ENCODE data around the gene MBNL1. TPM values are rescaled to one million over a fixed set of nuclear protein-coding genes. Genes with fewer than 3 reads are reported as not detected.
A peak's percentile ranks its signal among the peaks of the same experiment; 100 is the strongest.

Gene MBNL1
- total and polyA plus RNA-seq, 4 donors = 25.8 to 121 (median 71.9) TPM

DNA sequence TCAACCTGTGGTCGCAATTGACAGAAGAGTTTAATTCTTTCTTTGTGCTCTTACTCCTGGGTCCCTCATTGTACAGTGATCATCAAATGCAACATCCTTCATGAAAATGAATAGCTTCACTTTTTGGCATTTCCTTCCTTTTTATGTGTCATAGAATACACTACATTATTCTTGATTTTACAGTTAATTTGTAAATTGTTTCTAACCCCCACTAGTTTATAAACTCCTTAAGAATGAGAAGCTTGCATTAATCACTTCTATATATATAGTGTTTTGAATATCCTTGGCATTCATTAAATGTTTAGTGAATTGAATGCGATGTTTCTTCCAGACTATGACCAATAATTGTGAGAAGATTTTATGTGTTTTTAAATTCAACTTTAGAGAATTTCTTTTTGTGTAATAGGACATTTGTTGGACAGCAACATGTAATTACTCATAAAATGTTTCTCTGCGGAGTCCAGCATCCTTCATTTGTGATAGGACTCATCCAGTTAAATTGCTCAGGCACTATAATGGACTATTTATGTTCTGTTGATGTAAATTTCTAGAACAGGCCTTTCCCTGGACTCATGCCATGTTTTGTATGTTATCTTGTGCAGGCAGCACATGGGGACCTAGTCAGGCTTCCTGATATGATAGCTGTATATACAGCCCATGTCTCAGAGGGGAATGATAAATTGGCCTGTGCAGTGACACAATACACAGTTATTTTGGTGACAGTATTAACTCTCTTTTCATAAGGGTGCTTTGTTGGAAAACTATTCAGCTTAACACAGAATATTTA lies 51.3 kb downstream of the MBNL1 start:
- Histone ChIP-seq H3K4me3 (ENCODE audit: low read depth, low read length) (no peak overlapping the region), H3K27me3 (ENCODE audit: control insufficient read depth, insufficient read depth, low read length) (no peaks in the 10 kb centered on the region), H3K36me3 (ENCODE audit: control insufficient read depth, insufficient read depth, low read length) (no peaks in the 10 kb centered on the region), H3K27ac (ENCODE audit: low read depth, low read length) (no peak overlapping the region), H3K4me1 (ENCODE audit: control insufficient read depth, insufficient read depth, low read length) (no peaks in the 10 kb centered on the region), H3K9me3 (ENCODE audit: control insufficient read depth, insufficient read depth, low read length) (no peaks in the 10 kb centered on the region)
- peak in 2 of 6 donors; percentile 56 to 73 for DNase-seq (ENCODE audit: low read depth in 4 of 6, low spot score in 6 of 6)
- WGBS (ENCODE audit: insufficient coverage) = no CpG with 5 or more reads among the region's 3 CpGs

DNA sequence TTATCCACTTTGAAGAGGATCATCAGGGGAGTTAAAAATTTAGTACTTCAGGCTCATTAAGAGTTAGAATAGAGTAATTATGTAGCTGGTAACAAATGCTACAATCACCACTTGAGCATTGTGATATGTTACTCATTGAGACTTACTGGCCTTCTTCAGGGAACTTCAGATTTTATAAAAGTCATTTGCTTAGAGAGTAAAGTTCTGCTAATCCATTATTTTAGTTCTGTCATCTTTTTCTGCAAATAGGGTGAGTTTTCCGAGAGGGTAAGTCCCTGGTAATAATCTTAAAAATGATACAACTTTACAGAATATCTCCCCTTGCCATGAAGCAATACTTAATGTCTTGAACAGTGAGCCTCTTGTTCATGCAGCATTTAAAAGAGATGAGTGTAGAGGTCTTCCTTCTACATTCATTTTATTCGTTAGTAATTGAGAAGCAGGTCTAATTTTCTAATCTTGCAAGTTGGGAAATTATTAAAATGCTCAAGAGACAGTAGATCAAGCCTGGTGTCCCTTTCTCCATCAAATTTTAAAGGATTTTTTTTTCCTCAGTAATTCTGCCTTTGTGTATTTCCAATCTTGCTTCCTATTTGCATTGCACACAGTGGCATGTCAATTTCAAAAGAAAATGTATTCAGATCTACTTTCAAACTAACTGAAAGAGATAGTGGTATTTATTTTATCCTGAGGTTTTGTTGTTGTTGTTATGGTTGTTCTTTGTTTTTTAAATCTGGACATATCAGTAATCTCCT lies 52.6 kb downstream of the MBNL1 start:
- H3K27ac ChIP-seq (ENCODE audit: low read depth, low read length) = no peak overlapping the region

DNA sequence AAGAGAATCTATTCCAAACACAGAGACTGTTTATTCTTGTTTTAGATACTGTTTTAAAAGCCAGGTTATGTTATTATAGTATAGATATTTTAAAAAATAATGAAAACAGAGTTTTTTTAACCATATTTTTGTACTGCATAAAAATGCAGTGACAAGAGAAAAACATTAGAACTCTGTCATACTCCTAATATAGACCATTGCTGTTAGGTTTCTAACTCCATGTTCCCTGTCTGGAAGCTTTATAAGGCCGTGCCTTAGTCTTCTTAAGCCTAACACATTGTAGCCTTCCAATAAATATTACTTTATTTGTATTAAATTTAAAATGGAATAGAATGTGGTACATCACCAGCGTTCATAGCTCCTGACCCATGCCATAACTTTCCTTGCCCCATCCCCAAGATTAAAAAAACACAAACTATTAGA lies 53.2 kb downstream of the MBNL1 start:
- Histone ChIP-seq H3K36me3 (ENCODE audit: control insufficient read depth, insufficient read depth, low read length) (no peaks in the 10 kb centered on the region), H3K9me3 (ENCODE audit: control insufficient read depth, insufficient read depth, low read length) (no peaks in the 10 kb centered on the region), H3K27me3 (ENCODE audit: control insufficient read depth, insufficient read depth, low read length) (no peaks in the 10 kb centered on the region), H3K4me3 (ENCODE audit: low read depth, low read length) (no peak overlapping the region), H3K27ac (ENCODE audit: low read depth, low read length) (no peak overlapping the region), H3K4me1 (ENCODE audit: control insufficient read depth, insufficient read depth, low read length) (no peaks in the 10 kb centered on the region)
- DNase-seq (ENCODE audit: low read depth in 4 of 6, low spot score in 6 of 6) = no peak
- whole genome bisulfite sequencing (ENCODE audit: insufficient coverage) = no CpG with 5 or more reads among the region's 2 CpGs

More for the DNA sequence above, 52.6 kb downstream of the MBNL1 start:
- Histone ChIP-seq H3K4me1 (ENCODE audit: control insufficient read depth, insufficient read depth, low read length) (no peaks in the 10 kb centered on the region), H3K9me3 (ENCODE audit: control insufficient read depth, insufficient read depth, low read length) (no peaks in the 10 kb centered on the region), H3K4me3 (ENCODE audit: low read depth, low read length) (no peak overlapping the region), H3K27me3 (ENCODE audit: control insufficient read depth, insufficient read depth, low read length) (no peaks in the 10 kb centered on the region), H3K36me3 (ENCODE audit: control insufficient read depth, insufficient read depth, low read length) (no peaks in the 10 kb centered on the region)
- no peak for DNase-seq (ENCODE audit: low read depth in 4 of 6, low spot score in 6 of 6)
- WGBS (ENCODE audit: insufficient coverage) = no CpG with 5 or more reads among the region's 2 CpGs

DNA sequence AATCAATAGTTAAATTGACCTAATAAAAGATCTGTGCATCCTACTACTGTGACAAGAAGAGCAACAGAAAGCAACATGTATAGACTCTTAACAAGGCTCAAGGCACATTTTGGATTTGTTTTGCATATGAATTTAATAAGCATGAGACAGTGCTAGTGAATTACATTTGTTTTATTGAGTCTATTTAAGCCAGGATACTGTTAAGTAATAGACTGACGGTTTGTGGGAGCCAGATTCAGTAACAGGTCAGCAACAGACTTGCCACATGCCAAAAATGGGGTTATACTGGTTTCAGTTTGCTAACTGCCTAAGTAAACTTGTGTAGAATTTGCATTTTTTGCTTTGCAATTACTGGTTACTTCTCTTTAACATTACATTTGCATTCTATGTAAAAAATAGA lies 54.0 kb downstream of the MBNL1 start:
- no peak for DNase-seq (ENCODE audit: low read depth in 4 of 6, low spot score in 6 of 6)
- no peak overlapping the region for H3K4me3 ChIP-seq (ENCODE audit: low read depth, low read length)
- H3K36me3 ChIP-seq (ENCODE audit: control insufficient read depth, insufficient read depth, low read length) = no peaks in the 10 kb centered on the region
- WGBS (ENCODE audit: insufficient coverage) = no CpG with 5 or more reads among the region's 1 CpG
- H3K9me3 ChIP-seq (ENCODE audit: control insufficient read depth, insufficient read depth, low read length) = no peaks in the 10 kb centered on the region
- H3K27me3 ChIP-seq (ENCODE audit: control insufficient read depth, insufficient read depth, low read length) = no peaks in the 10 kb centered on the region
- no peaks in the 10 kb centered on the region for H3K4me1 ChIP-seq (ENCODE audit: control insufficient read depth, insufficient read depth, low read length)
- no peak overlapping the region for H3K27ac ChIP-seq (ENCODE audit: low read depth, low read length)

DNA sequence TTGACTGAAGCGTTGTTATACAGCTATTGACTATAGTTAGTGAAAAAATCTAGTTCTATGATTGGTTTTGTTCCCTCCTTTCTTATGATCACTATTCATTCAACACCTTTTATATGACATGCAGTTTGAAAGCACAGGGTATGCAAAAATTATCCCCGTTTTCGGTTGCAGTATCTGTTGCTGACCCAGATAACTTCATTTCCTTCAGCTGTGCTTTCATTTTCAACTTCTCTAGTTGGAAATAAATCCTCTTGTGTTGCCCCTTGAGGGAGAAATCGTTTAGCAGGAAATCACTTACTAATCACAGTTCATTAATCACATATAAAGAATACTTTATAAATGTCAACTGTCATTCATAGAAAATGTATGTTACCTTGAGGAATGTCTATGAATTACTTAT lies 55.1 kb downstream of the MBNL1 start:
- Histone ChIP-seq H3K27ac (ENCODE audit: low read depth, low read length) (no peak overlapping the region), H3K4me1 (ENCODE audit: control insufficient read depth, insufficient read depth, low read length) (no peaks in the 10 kb centered on the region), H3K4me3 (ENCODE audit: low read depth, low read length) (no peak overlapping the region), H3K36me3 (ENCODE audit: control insufficient read depth, insufficient read depth, low read length) (no peaks in the 10 kb centered on the region), H3K27me3 (ENCODE audit: control insufficient read depth, insufficient read depth, low read length) (no peaks in the 10 kb centered on the region), H3K9me3 (ENCODE audit: control insufficient read depth, insufficient read depth, low read length) (no peaks in the 10 kb centered on the region)
- no peak for DNase-seq (ENCODE audit: low read depth in 4 of 6, low spot score in 6 of 6)
- WGBS (ENCODE audit: insufficient coverage) = no CpG with 5 or more reads among the region's 4 CpGs

DNA sequence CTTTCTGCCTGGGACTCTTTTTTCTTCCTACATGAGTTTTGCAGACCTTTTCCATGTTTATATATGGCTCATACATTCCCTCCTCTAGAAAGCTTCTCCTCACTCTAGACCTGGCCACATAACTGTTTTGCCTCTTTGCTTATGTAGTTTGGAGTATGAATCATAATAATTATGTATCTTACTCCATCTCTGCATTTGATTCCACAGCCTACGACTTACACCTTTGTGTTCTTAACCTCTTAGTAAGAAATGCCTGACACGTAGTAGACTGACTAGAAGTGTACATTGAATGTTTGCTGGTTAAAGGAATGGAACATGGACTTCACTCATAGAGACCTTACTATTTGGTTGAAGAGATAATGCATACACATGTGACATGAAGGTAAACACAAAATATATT lies 56.4 kb downstream of the MBNL1 start:
- no peaks in the 10 kb centered on the region for H3K36me3 ChIP-seq (ENCODE audit: control insufficient read depth, insufficient read depth, low read length)
- no CpG with 5 or more reads among the region's 2 CpGs for WGBS (ENCODE audit: insufficient coverage)
- DNase-seq (ENCODE audit: low read depth in 4 of 6, low spot score in 6 of 6) = no peak
- H3K27ac ChIP-seq (ENCODE audit: low read depth, low read length) = no peak overlapping the region
- no peak overlapping the region for H3K4me3 ChIP-seq (ENCODE audit: low read depth, low read length)
- no peaks in the 10 kb centered on the region for H3K27me3 ChIP-seq (ENCODE audit: control insufficient read depth, insufficient read depth, low read length)
- no peaks in the 10 kb centered on the region for H3K9me3 ChIP-seq (ENCODE audit: control insufficient read depth, insufficient read depth, low read length)
- H3K4me1 ChIP-seq (ENCODE audit: control insufficient read depth, insufficient read depth, low read length) = no peaks in the 10 kb centered on the region

DNA sequence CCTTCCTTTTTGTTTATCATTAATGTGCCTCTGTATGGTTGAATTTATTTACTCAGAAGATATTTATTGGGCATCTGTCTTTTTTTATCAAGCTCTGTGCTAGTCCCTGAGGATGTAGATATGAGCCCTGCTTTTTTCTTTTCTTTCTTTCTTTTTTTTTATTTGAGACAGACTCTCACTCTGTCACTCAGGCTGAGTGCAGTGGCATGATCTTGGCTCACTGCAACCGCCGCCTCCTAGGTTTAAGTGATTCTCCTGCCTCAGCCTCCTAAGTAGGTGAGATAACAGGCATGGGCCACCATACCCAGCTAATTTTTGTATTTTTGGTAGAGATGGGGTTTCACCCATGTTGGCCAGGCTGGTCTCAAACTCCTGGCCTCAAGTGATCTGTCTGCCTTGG lies 58.5 kb downstream of the MBNL1 start:
- H3K27ac ChIP-seq (ENCODE audit: low read depth, low read length) = no peak overlapping the region
- no peaks in the 10 kb centered on the region for H3K9me3 ChIP-seq (ENCODE audit: control insufficient read depth, insufficient read depth, low read length)
- 100% methylated on average over 2 of the region's 2 CpGs for WGBS (ENCODE audit: insufficient coverage)
- no peaks in the 10 kb centered on the region for H3K36me3 ChIP-seq (ENCODE audit: control insufficient read depth, insufficient read depth, low read length)
- no peak for DNase-seq (ENCODE audit: low read depth in 4 of 6, low spot score in 6 of 6)
- H3K4me3 ChIP-seq (ENCODE audit: low read depth, low read length) = no peak overlapping the region
- no peaks in the 10 kb centered on the region for H3K4me1 ChIP-seq (ENCODE audit: control insufficient read depth, insufficient read depth, low read length)
- H3K27me3 ChIP-seq (ENCODE audit: control insufficient read depth, insufficient read depth, low read length) = no peaks in the 10 kb centered on the region

DNA sequence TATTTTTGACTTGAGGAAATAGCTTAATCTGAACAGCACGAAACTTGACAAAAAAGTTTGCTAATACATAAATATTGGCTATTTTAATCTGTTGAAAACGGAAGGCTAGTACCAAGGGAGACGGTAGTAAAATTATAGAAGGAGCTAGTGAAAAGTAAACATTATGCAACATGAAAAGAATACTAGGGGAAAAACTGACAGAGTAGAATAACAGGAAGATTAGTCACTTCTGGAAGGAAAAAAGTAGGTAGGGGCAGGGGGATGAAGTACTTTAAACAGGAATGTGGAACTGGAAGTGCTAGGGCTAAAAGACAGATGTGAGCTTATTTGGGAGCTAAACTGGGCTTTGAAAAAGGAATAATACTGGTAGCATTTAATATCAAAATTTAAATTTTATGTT lies 60.1 kb downstream of the MBNL1 start:
- no peaks in the 10 kb centered on the region for H3K36me3 ChIP-seq (ENCODE audit: control insufficient read depth, insufficient read depth, low read length)
- no peaks in the 10 kb centered on the region for H3K27me3 ChIP-seq (ENCODE audit: control insufficient read depth, insufficient read depth, low read length)
- 85% methylated on average over 2 of the region's 3 CpGs for WGBS (ENCODE audit: insufficient coverage)
- no peak overlapping the region for H3K4me3 ChIP-seq (ENCODE audit: low read depth, low read length)
- no peak overlapping the region for H3K27ac ChIP-seq (ENCODE audit: low read depth, low read length)
- DNase-seq (ENCODE audit: low read depth in 4 of 6, low spot score in 6 of 6) = no peak
- no peaks in the 10 kb centered on the region for H3K4me1 ChIP-seq (ENCODE audit: control insufficient read depth, insufficient read depth, low read length)
- H3K9me3 ChIP-seq (ENCODE audit: control insufficient read depth, insufficient read depth, low read length) = no peaks in the 10 kb centered on the region

DNA sequence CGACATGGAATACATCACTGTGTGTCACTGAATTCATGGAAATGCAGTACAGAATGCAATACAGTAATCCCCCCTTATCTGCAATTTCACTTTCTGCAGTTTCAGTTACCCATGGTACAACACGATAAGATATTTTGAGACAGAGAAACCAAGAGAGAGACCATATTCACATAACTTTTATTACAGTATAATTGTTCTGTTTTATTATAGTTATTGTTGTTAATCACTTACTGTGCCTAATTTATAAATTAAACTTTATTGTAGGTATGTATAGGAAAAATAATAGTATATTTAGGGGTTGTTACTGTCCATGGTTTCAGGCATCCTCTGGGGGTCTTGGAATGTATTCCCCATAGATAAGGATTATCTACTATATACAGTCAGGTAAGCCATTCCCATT lies 61.8 kb downstream of the MBNL1 start:
- H3K4me3 ChIP-seq (ENCODE audit: low read depth, low read length) = no peak overlapping the region
- H3K9me3 ChIP-seq (ENCODE audit: control insufficient read depth, insufficient read depth, low read length) = no peaks in the 10 kb centered on the region
- H3K36me3 ChIP-seq (ENCODE audit: control insufficient read depth, insufficient read depth, low read length) = no peaks in the 10 kb centered on the region
- H3K27ac ChIP-seq (ENCODE audit: low read depth, low read length) = no peak overlapping the region
- no peaks in the 10 kb centered on the region for H3K4me1 ChIP-seq (ENCODE audit: control insufficient read depth, insufficient read depth, low read length)
- H3K27me3 ChIP-seq (ENCODE audit: control insufficient read depth, insufficient read depth, low read length) = no peaks in the 10 kb centered on the region
- no peak for DNase-seq (ENCODE audit: low read depth in 4 of 6, low spot score in 6 of 6)
- no CpG with 5 or more reads among the region's 2 CpGs for WGBS (ENCODE audit: insufficient coverage)

Measured in spinal cord (tissue), 10 donors.